ENCODE data around the gene ENAH.

The ENAH gene

GRCh38 chr1:225655509-225656258 lies 2.8 kb upstream of the ENAH start:
- H3K4me3 ChIP-seq (ENCODE audit: low read depth, low read length): no peak overlapping the region
- DNase-seq (ENCODE audit: low read depth): peak; percentile 98
- no peak for TF ChIP-seq CTCF (IDR thresholded peaks at IDR 0.05; ENCODE audit: low read depth, low read length, missing control alignments)
- in situ Hi-C loops (cut with HindIII; ENCODE audit: low sequenced_read_pairs): no loop called here

DNA sequence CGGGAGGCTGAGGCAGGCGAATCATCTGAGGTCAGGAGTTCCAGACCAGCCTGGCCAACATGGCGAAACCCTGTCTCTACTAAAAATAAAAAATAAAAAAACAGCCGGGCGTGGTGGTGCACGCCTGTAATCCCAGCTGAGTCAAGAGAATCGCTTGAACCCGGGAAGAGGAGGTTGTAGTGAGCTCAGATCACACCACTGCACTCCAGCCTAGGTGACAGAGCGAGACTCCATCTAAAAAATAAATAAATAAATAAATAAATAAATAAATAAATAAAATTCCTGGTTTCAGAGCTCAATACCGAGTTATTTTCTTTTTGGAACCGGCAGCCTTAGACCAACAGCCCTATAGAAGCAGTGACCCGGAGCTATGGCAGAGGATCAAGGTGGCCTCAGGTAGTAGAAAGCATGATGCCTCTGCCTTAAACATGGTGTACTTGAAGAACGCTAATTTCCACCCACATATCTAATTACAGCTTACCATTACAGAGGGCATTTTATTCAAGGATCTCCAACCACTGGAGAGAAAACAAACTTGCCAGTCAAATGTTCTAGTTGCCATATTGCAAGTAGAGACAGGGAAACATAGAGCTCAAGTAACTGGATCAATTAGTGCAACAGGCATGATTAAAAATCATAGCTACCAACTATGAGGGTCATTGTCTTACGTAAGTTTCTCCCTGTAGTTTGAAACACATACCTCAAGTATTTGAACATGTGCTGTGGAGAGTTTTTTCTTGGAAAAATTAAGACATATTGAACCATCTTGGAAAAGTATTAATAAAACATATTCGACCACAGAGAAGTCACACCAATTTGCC lies 2.0 kb upstream of the ENAH start:
- H3K4me3 ChIP-seq (ENCODE audit: low read depth, low read length): no peak overlapping the region
- in situ Hi-C loops (cut with HindIII; ENCODE audit: low sequenced_read_pairs): no loop called here
- no peak for DNase-seq (ENCODE audit: low read depth)
- no peak for TF ChIP-seq CTCF (IDR thresholded peaks at IDR 0.05; ENCODE audit: low read depth, low read length, missing control alignments)

GRCh38 chr1:225654277-225654597 lies 1.3 kb upstream of the ENAH start:
- TF ChIP-seq CTCF (IDR thresholded peaks at IDR 0.05; ENCODE audit: low read depth, low read length, missing control alignments): no peak
- no peak for DNase-seq (ENCODE audit: low read depth)
- in situ Hi-C loops (cut with HindIII; ENCODE audit: low sequenced_read_pairs): no loop called here
- H3K4me3 ChIP-seq (ENCODE audit: low read depth, low read length): peak overlapping the region; percentile 76

GRCh38 chr1:225653463-225654276 lies 747 bp upstream of the ENAH start:
- peak; percentile 47 for DNase-seq (ENCODE audit: low read depth)
- TF ChIP-seq CTCF (IDR thresholded peaks at IDR 0.05; ENCODE audit: low read depth, low read length, missing control alignments): no peak
- in situ Hi-C loops (cut with HindIII; ENCODE audit: low sequenced_read_pairs): no loop called here
- peak overlapping the region; percentile 76 for H3K4me3 ChIP-seq (ENCODE audit: low read depth, low read length)

DNA sequence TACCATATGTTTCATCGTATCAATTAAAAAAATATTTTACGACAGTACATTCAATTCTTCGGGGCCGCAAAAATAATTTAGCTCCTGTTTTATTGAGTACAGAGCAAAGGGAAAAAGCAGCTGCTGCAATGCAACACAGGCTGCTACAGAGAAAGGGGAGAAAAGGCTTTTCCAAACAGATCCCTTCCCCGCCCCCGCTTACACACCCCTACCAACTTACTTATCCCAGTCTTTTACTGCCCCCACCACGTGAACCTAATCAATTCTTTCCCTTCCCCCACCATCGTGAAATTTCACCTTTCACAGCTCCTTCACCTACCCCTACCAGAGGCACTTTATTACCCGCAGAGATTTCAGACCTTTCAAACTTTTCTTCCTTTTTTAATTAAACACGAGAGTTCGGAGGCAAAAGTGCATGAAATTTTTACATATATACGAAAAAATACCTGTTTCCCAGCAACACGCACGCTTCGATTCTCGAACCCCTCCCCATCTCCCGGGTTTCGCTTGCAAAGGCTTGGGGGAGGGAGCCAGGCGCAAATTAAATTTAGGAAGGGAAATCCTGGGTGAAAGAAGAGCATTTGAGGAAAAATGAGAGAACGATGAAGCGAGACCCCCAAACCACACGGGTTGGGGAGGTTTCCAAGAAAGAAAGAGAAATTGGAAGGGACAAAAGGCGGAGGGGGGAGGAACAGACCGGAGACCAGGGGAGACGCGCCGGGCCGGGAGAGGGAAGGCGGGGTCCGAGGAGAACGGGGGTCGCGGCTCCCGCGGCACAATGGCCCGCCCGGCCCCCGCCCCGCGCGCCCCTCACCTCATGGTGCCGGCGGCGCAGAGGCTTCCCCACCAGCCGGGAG lies 823 bp downstream of the ENAH start:
- no peak for TF ChIP-seq CTCF (IDR thresholded peaks at IDR 0.05; ENCODE audit: low read depth, low read length, missing control alignments)
- in situ Hi-C loops (cut with HindIII; ENCODE audit: low sequenced_read_pairs): no loop called here
- peak overlapping the region; percentile 76 for H3K4me3 ChIP-seq (ENCODE audit: low read depth, low read length)
- DNase-seq (ENCODE audit: low read depth): no peak

Measured in astrocyte of the cerebellum (primary cell).